ENCODE data around the gene NFYC. TPM values are rescaled to one million over a fixed set of nuclear protein-coding genes. Genes with fewer than 3 reads are reported as not detected.

The NFYC gene
- total and polyA plus RNA-seq, 2 of the 8 experiments (the other 6 are each of a cell fraction or from before 2014, with no cell fraction given), result 54.1 to 124 TPM

- no peak overlapping the region for H3K18ac ChIP-seq (ENCODE audit: extremely low read depth, low read length)
- FAIRE-seq, result no peak
- TF ChIP-seq SRF (IDR thresholded peaks at IDR 0.05; ENCODE audit: low read depth, low read length) (no peak), SAP30 (IDR thresholded peaks at IDR 0.05; ENCODE audit: insufficient read depth, insufficient replicate concordance, low read length) (no peak), CTBP2 (IDR thresholded peaks at IDR 0.05; ENCODE audit: borderline replicate concordance, insufficient read depth, insufficient read length, low read length) (no peak), ZNF274 (IDR thresholded peaks at IDR 0.05; ENCODE audit: borderline replicate concordance, extremely low read depth, low read length) (no peak), FOSL1 (IDR thresholded peaks at IDR 0.05; ENCODE audit: insufficient read depth, low read depth, low read length) (no peak), HDAC2 (IDR thresholded peaks at IDR 0.05; ENCODE audit: borderline replicate concordance in 1 of 2, low read depth in 2 of 2, low read length in 2 of 2) (no peak), POLR2A (IDR thresholded peaks at IDR 0.05; ENCODE audit: control extremely low read depth in 1 of 2, low read depth in 2 of 2, low read length in 2 of 2) (no peak), SUZ12 (IDR thresholded peaks at IDR 0.05; ENCODE audit: low read length) (no peak), POU5F1 (IDR thresholded peaks at IDR 0.05; ENCODE audit: low read depth, low read length) (no peak), JUN (IDR thresholded peaks at IDR 0.05; ENCODE audit: low read depth, low read length) (no peak), BCL11A (IDR thresholded peaks at IDR 0.05; ENCODE audit: low read depth in 2 of 2, low read length in 2 of 2) (no peak)
- TF ChIP-seq, protein P1, sequence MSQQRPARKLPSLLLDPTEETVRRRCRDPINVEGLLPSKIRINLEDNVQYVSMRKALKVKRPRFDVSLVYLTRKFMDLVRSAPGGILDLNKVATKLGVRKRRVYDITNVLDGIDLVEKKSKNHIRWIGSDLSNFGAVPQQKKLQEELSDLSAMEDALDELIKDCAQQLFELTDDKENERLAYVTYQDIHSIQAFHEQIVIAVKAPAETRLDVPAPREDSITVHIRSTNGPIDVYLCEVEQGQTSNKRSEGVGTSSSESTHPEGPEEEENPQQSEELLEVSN (IDR thresholded peaks at IDR 0.05), result no peak
- TF ChIP-seq, protein P2, sequence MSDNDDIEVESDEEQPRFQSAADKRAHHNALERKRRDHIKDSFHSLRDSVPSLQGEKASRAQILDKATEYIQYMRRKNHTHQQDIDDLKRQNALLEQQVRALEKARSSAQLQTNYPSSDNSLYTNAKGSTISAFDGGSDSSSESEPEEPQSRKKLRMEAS (IDR thresholded peaks at IDR 0.05), result no peak
Measured at GRCh38 chr1:40673452-40673851, 18.1 kb upstream of the NFYC start.

More at GRCh38 chr1:40673452-40673851, 18.1 kb upstream of the NFYC start:
- Histone ChIP-seq H3K79me2 (ENCODE audit: control insufficient read depth in 1 of 2, insufficient read depth in 2 of 2, low read length in 2 of 2) (no peaks in the 10 kb centered on the region), H3K4me1 (replicated peaks in 1 of 4; ENCODE audit: control insufficient read depth in 3 of 4, insufficient read depth in 4 of 4, low read length in 3 of 4) (no peaks in the 10 kb centered on the region), H3K4ac (replicated peaks; ENCODE audit: insufficient read length, low read depth, low read length) (no peak overlapping the region), H3K4me2 (ENCODE audit: insufficient read depth in 1 of 2, low read depth in 2 of 2, low read length in 2 of 2) (no peak overlapping the region), H3K79me1 (ENCODE audit: low read depth, low read length) (no peaks in the 10 kb centered on the region), H3K14ac (ENCODE audit: insufficient read length) (no peak overlapping the region), H2BK120ac (replicated peaks; ENCODE audit: low read depth, low read length) (no peak overlapping the region), H2BK15ac (ENCODE audit: low read length) (no peak overlapping the region), H2BK5ac (ENCODE audit: low read depth, low read length) (no peak overlapping the region), H4K91ac (replicated peaks; ENCODE audit: insufficient read length, low read length) (no peak overlapping the region), H2BK20ac (ENCODE audit: low read length) (no peak overlapping the region), H2AFZ (ENCODE audit: low read length) (no peak overlapping the region), H3K4me3 (ENCODE audit: extremely low read depth in 1 of 4, insufficient read depth in 2 of 4, low read depth in 3 of 4, low read length in 4 of 4) (no peak overlapping the region), H3K27ac (ENCODE audit: low read depth, low read length) (no peak overlapping the region), H3K9ac (replicated peaks in 1 of 4; ENCODE audit: extremely low read depth in 1 of 4, low read depth in 3 of 4, low read length in 3 of 4) (no peak overlapping the region), H3K27me3 (replicated peaks in 1 of 4; ENCODE audit: control insufficient read depth in 3 of 4, extremely low read depth in 1 of 4, insufficient read depth in 3 of 4, low read length in 3 of 4) (no peaks in the 10 kb centered on the region; a peak in 1 of 7 replicates), H3K56ac (replicated peaks; ENCODE audit: insufficient read length, low read depth, low read length) (no peak overlapping the region), H3K9me3 (ENCODE audit: insufficient read depth in 2 of 2, low read depth in 1 of 2, low read length in 1 of 2) (no peaks in the 10 kb centered on the region), H3K23ac (ENCODE audit: insufficient read length) (no peak overlapping the region), H3K36me3 (ENCODE audit: control insufficient read depth in 2 of 4, insufficient read depth in 4 of 4, low read length in 3 of 4) (no peaks in the 10 kb centered on the region), H4K8ac (ENCODE audit: extremely low read depth, insufficient read depth, low read length) (no peak overlapping the region), H2BK12ac (ENCODE audit: low read depth, low read length) (no peak overlapping the region), H4K20me1 (replicated peaks in 1 of 2; ENCODE audit: control insufficient read depth in 1 of 2, insufficient read depth in 2 of 2, low read length in 2 of 2) (no peaks in the 10 kb centered on the region), H2AK5ac (ENCODE audit: low read depth, low read length) (no peak overlapping the region), H3K23me2 (ENCODE audit: low read depth, low read length) (no peaks in the 10 kb centered on the region), H4K5ac (ENCODE audit: insufficient read length, low read depth, low read length) (no peak overlapping the region)
- no peak for DNase-seq (ENCODE audit: low read depth in 1 of 2, low spot score in 2 of 2)
- POLR2A ChIA-PET (ENCODE audit: partially characterized antibody), result interaction anchor here (1.5 to 4.3 kb wide), 2 partner anchors 17 to 35 kb away, joined by 4 to 39 read pairs; partner anchors contain the start of gene NFYC
- CTCF ChIA-PET (ENCODE audit: partially characterized antibody), result interaction anchor here (1.6 to 37.5 kb wide), 6 partner anchors 8 to 97 kb away, joined by 3 to 684 read pairs (median 10); partner anchors contain the start of gene RIMS3
- WGBS, 2 experiments (ENCODE audit: extremely low coverage in 1 of 2, insufficient coverage in 1 of 2, insufficient read length in 1 of 2, insufficient replicate concordance in 2 of 2, low coverage in 1 of 2, low lambda C conversion rate in 2 of 2, missing lambda C conversion rate in 1 of 2), result 92% methylated on average over 4 of the region's 4 CpGs; no CpG with 5 or more reads in 1 of the 2 experiments
